Activated CD8-positive, alpha-beta memory T cell treated with anti-CD3 and anti-CD28 coated beads, Interleukin-2, amount 50 U/mL, for 48 hours (primary cell): ENCODE measurements around the gene TNFSF4.
"Not testable (repeated sequence)": the region's sequence is repeated elsewhere in the genome, so short reads cannot be mapped to it uniquely, and the experiment has no call there.

Source experiments
- DNase-seq: peaks from one replicate; pipeline ENCODE4 v3.0.0-alpha.2; 2020

The TNFSF4 gene

GRCh38 chr1:173161510-173162221 lies 45.5 kb downstream of the TNFSF4 start:
- no peak for DNase-seq

GRCh38 chr1:173153964-173154363 lies 53.2 kb downstream of the TNFSF4 start:
- DNase-seq: not testable (repeated sequence)

- DNase-seq: no peak
Observed at GRCh38 chr1:173153503-173153902, 53.6 kb downstream of the TNFSF4 start.

GRCh38 chr1:173152598-173152997 lies 54.5 kb downstream of the TNFSF4 start:
- no peak for DNase-seq

GRCh38 chr1:173150795-173151194 lies 56.3 kb downstream of the TNFSF4 start:
- DNase-seq: no peak

GRCh38 chr1:173149887-173150286 lies 57.2 kb downstream of the TNFSF4 start:
- DNase-seq: no peak

- DNase-seq: no peak
Observed at GRCh38 chr1:173148971-173149370, 58.2 kb downstream of the TNFSF4 start.

- no peak for DNase-seq
Observed at GRCh38 chr1:173148545-173148944, 58.6 kb downstream of the TNFSF4 start.

GRCh38 chr1:173140733-173141132 lies 66.4 kb downstream of the TNFSF4 start:
- no peak for DNase-seq

GRCh38 chr1:173139706-173140105 lies 67.4 kb downstream of the TNFSF4 start:
- no peak for DNase-seq

GRCh38 chr1:173137107-173137706 lies 69.9 kb downstream of the TNFSF4 start:
- no peak for DNase-seq

- no peak for DNase-seq
Observed at GRCh38 chr1:173134800-173135199, 72.3 kb downstream of the TNFSF4 start.

- DNase-seq: no peak
Observed at GRCh38 chr1:173134029-173134428, 73.1 kb downstream of the TNFSF4 start.
